Tibial nerve (tissue), 4 donors: Measurements from ENCODE around the gene PHLPP1. TPM values are rescaled to one million over a fixed set of nuclear protein-coding genes. Genes with fewer than 3 reads are reported as not detected.

Experiments used
- DNase-seq, 2 donors: peaks; one replicate each; pipeline ENCODE4 v3.0.0-alpha.2; 2019; ENCODE audit warnings: low spot score in 2 of 2
- H3K27ac ChIP-seq, 4 donors: fragments of 200-600 bp; sonication (generic) in 3 of 4; one replicate each; pipeline ENCODE4 v1.5.1; 2017 to 2019; ENCODE audit warnings: mild to moderate bottlenecking in 1 of 4
- H3K27me3 ChIP-seq, 2 donors: fragments of 200-600 bp; sonication (generic) in 1 of 2; one replicate each; pipeline versions ENCODE4 v1.5.1 to v1.6.0; 2017 to 2019
- H3K36me3 ChIP-seq, 3 donors: fragments of 200-600 bp; sonication (generic); one replicate each; pipeline ENCODE4 v1.5.1; 2018 to 2019
- H3K4me1 ChIP-seq, 4 donors: fragments of 200-600 bp; sonication (generic) in 3 of 4; one replicate each; pipeline ENCODE4 v1.5.1; 2017 to 2019
- H3K4me3 ChIP-seq, 4 donors: fragments of 200-600 bp; sonication (generic) in 3 of 4; one replicate each; pipeline ENCODE4 v1.5.1; 2017 to 2019; ENCODE audit warnings: mild to moderate bottlenecking in 1 of 4, moderate library complexity in 1 of 4
- H3K9me3 ChIP-seq, 4 donors: fragments of 200-600 bp; sonication (generic) in 3 of 4; one replicate each; pipeline ENCODE4 v1.5.1; 2017 to 2019
- EP300 ChIP-seq, 2 donors: sonication (generic); formaldehyde crosslinking; IDR thresholded peaks; one replicate each; pipeline ENCODE4 v1.6.1; 2017; ENCODE audit warnings: antibody characterized with exemption in 2 of 2, mild to moderate bottlenecking in 1 of 2
- POLR2A ChIP-seq, 2 donors: fragments of 450-650 bp; IDR thresholded peaks; one replicate each; pipeline ENCODE4 v1.6.1; 2017; ENCODE audit warnings: antibody characterized with exemption in 2 of 2, mild to moderate bottlenecking in 2 of 2, moderate library complexity in 2 of 2
- WGBS, 2 donors: methylation state at CpG; one replicate each; pipeline ENCODE4 v1.1.5; 2018; 5-methylcytosine and 5-hydroxymethylcytosine counted together
- total RNA-seq, 4 donors: library from RNA; depleted of rRNA; stranded (reverse); fragments of >200 nt; gene quantifications; one replicate each; pipeline ENCODE4 v1.1.0, GENCODE V29; 2016
- TF ChIP-seq, protein P1 (sequence below), 5 experiments: fragments of 200-600 bp in 3 of 5; fragments of 450-650 bp in 2 of 5; sonication (generic) in 3 of 5; IDR thresholded peaks; one replicate each; pipeline ENCODE4 v1.5.1; 2016 to 2019; ENCODE audit warnings: antibody characterized with exemption in 5 of 5, mild to moderate bottlenecking in 3 of 5, moderate library complexity in 2 of 5

PHLPP1 gene
- total RNA-seq, 4 donors from 2014 or later, result 11.4 to 16.1 (median 14.5) TPM

DNA sequence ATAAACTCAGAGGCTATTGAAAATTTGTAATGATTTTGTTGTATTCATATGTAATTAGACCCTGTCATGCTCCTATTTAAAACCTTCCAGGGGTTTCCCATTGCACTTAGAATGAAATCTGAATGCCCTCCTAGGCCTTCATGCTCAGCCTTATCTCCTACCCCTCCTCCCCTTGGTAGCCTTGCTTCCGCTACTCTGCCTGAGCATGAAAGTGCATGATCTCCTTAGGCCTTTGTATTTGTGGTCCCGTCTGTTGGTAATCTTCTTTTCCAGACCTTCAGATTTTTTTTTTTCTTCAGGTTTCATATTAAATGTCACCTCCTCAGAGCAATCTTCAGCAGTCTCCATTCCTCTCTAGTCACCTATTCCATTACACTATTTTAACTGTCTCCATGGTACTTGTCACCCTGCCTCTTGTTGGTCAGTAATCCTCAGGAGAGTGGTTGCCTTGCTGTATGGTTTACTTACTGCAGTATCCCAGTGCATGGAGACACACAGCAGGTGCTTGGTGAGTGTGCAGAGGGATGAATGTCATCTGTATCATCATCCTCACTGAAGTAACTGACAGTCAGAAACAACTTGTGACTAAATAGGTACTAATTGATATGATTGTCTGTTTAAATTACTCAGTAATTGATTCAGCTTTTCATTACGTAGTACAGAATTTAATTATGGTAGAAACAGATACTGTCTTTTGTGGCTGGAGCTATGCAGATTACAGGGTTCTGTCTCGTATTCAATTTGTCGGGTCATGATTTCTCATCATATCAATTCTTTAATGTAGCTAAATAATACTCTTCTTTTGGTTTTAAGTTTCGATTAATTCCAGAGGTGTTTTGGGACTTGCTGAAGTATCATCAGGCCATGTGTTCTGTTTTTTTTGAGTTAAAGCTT is 63.9 kb downstream of the PHLPP1 start:
- Histone ChIP-seq H3K36me3 (no peaks in the 10 kb centered on the region), H3K27me3 (no peaks in the 10 kb centered on the region), H3K27ac (no peak overlapping the region), H3K4me1 (peaks cover 0 to 36% (median 0%) of the 10 kb centered on the region in 4 donors), H3K4me3 (no peak overlapping the region), H3K9me3 (no peaks in the 10 kb centered on the region)
- no peak for DNase-seq
- TF ChIP-seq, protein P1, sequence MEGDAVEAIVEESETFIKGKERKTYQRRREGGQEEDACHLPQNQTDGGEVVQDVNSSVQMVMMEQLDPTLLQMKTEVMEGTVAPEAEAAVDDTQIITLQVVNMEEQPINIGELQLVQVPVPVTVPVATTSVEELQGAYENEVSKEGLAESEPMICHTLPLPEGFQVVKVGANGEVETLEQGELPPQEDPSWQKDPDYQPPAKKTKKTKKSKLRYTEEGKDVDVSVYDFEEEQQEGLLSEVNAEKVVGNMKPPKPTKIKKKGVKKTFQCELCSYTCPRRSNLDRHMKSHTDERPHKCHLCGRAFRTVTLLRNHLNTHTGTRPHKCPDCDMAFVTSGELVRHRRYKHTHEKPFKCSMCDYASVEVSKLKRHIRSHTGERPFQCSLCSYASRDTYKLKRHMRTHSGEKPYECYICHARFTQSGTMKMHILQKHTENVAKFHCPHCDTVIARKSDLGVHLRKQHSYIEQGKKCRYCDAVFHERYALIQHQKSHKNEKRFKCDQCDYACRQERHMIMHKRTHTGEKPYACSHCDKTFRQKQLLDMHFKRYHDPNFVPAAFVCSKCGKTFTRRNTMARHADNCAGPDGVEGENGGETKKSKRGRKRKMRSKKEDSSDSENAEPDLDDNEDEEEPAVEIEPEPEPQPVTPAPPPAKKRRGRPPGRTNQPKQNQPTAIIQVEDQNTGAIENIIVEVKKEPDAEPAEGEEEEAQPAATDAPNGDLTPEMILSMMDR (IDR thresholded peaks at IDR 0.05), result no peak
- no peak for TF ChIP-seq POLR2A (IDR thresholded peaks at IDR 0.05)
- TF ChIP-seq EP300 (IDR thresholded peaks at IDR 0.05), result no peak
- 86 to 91% methylated on average over 6 of the region's 6 CpGs for WGBS, 2 donors

DNA sequence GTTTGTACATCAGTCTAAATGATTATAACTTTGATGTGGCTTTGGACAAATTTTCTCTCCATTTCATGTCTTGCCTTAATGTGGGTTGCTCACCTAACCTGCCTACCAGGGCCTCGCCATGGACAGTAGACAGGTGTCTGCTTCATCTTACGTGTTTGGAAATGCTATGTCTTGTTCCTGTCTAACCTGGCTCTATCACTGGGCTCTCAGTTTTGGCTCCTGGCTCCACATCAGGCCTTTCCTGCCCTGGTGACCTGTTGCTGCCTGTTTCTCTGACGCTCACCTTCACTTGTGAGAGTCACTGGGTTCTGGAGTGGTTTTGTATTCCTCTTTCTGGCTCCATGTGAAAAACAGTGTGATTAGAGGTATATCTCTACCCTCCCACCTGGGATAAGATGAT is 65.9 kb downstream of the PHLPP1 start:
- DNase-seq, result no peak
- peaks cover 0 to 51% (median 3%) of the 10 kb centered on the region in 4 donors for H3K4me1 ChIP-seq
- TF ChIP-seq, protein P1 (IDR thresholded peaks at IDR 0.05), result no peak
- no peak for TF ChIP-seq EP300 (IDR thresholded peaks at IDR 0.05)
- no peak for TF ChIP-seq POLR2A (IDR thresholded peaks at IDR 0.05)
- no peak overlapping the region for H3K27ac ChIP-seq
- no peaks in the 10 kb centered on the region for H3K27me3 ChIP-seq
- 96 to 97% methylated on average over 3 of the region's 3 CpGs for WGBS, 2 donors
- H3K4me3 ChIP-seq, result no peak overlapping the region
- H3K36me3 ChIP-seq, result no peaks in the 10 kb centered on the region
- no peaks in the 10 kb centered on the region for H3K9me3 ChIP-seq

DNA sequence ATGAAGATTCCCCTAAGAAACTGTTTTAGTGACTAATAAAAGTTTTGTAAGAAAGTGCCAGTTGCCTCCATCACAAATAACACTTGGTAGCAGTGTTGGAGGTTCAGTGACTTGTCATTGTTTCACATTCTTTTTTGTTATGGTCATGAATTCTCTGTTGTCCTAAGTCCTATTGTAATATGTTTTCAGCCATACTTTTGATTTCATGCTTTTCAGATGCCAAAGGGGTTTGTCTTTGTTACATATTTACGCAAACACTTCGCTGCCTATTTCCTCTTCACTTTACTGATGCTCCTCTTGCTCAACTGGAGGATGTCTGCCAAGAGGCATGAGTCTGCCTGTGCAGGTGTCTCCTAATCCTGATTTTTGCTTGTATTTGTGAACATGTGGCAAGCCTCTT is 66.6 kb downstream of the PHLPP1 start:
- no peaks in the 10 kb centered on the region for H3K27me3 ChIP-seq
- WGBS, 2 donors, result 69 to 79% methylated on average over 2 of the region's 2 CpGs
- TF ChIP-seq EP300 (IDR thresholded peaks at IDR 0.05) (peak in 1 of 2 donors; percentile 32), POLR2A (IDR thresholded peaks at IDR 0.05) (no peak)
- H3K36me3 ChIP-seq, result no peaks in the 10 kb centered on the region
- peak in 1 of 2 donors; percentile 23 for DNase-seq
- peaks cover 0 to 51% (median 3%) of the 10 kb centered on the region in 4 donors for H3K4me1 ChIP-seq
- no peaks in the 10 kb centered on the region for H3K9me3 ChIP-seq
- no peak overlapping the region for H3K27ac ChIP-seq
- H3K4me3 ChIP-seq, result no peak overlapping the region

DNA sequence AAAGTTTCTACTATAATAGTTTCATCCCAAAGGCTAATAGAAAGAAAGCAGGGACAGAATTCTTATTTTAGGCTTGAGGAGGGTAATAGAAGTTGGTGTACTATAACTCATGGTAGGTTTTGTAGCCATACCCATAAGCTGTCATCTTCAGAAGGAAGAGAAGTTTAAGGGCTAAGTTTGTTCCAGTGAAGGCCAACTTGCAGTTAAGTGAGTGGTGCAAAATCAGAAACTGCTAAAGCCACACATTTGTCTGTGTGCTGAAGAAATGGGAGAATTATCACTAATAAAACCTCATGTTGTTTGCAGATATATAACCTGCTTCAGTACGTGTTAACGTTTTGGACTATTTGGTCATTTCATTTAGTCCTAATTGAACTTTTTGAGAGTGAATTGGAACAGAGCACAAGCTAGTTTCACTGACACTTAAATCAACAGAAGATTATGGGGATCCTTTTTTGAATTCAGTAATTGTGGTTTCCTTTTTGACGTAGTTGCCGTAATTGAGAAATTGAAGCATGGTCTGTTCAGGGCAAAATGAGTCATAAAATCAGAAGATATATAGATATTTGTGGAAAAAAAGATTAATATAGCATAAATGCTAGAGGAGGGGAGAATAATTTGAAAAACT is 69.1 kb downstream of the PHLPP1 start:
- H3K27ac ChIP-seq, result peak overlapping the region in 1 of 4 donors; percentile 66
- H3K4me1 ChIP-seq, result peaks cover 0 to 63% (median 3%) of the 10 kb centered on the region in 4 donors
- no peak overlapping the region for H3K4me3 ChIP-seq
- H3K36me3 ChIP-seq, result no peaks in the 10 kb centered on the region
- H3K27me3 ChIP-seq, result no peaks in the 10 kb centered on the region
- DNase-seq, result no peak
- 34 to 44% methylated on average over 4 of the region's 4 CpGs for WGBS, 2 donors
- no peak for TF ChIP-seq EP300 (IDR thresholded peaks at IDR 0.05)
- TF ChIP-seq POLR2A (IDR thresholded peaks at IDR 0.05), result no peak
- TF ChIP-seq, protein P1 (IDR thresholded peaks at IDR 0.05), result no peak
- H3K9me3 ChIP-seq, result no peaks in the 10 kb centered on the region

DNA sequence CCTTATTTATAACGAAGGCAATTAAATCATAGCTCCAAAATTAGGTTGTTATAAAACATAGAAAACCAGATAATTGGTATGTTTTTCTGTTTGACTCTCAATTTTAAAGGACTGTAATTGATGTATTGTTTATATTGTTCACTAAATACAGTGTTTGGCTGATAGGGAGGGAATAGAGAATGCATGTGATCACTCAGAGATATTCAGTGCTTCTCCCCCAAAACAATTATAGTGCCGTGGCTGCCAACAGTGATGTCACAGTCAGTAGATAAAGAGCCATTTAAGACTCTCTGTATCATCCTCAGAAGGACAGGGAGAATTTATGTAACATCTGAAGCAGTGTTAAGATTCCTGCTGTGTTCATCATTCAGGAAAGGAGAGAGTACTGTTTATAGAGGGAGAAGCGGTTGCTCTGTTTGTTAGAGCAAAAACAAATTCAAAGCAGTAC is 69.6 kb downstream of the PHLPP1 start:
- peaks cover 0 to 57% (median 5%) of the 10 kb centered on the region in 4 donors for H3K4me1 ChIP-seq
- H3K36me3 ChIP-seq, result no peaks in the 10 kb centered on the region
- peak overlapping the region in 3 of 4 donors; percentile 4 to 66 (median 29) for H3K27ac ChIP-seq
- H3K4me3 ChIP-seq, result peak overlapping the region in 1 of 4 donors; percentile 2
- DNase-seq, result peak in 1 of 2 donors; percentile 27
- TF ChIP-seq, protein P1 (IDR thresholded peaks at IDR 0.05), result no peak
- TF ChIP-seq POLR2A (IDR thresholded peaks at IDR 0.05), result no peak
- no peak for TF ChIP-seq EP300 (IDR thresholded peaks at IDR 0.05)
- H3K9me3 ChIP-seq, result no peaks in the 10 kb centered on the region
- H3K27me3 ChIP-seq, result no peaks in the 10 kb centered on the region
- WGBS, 2 donors, result 35 to 37% methylated on average over 3 of the region's 3 CpGs
